Measurements from ENCODE around the gene UPF3A.
A peak's percentile ranks its signal among the peaks of the same experiment; 100 is the strongest.
"Not testable (repeated sequence)": the region's sequence is repeated elsewhere in the genome, so short reads cannot be mapped to it uniquely, and the experiment has no call there.

UPF3A gene

GRCh38 chr13:114264313-114264712 is 17.1 kb upstream of the UPF3A start:
- not testable (repeated sequence) for H3K27ac ChIP-seq (ENCODE audit: low read length); H3K4me3 ChIP-seq (ENCODE audit: low read length); H3K27me3 ChIP-seq (ENCODE audit: control insufficient read depth, insufficient read depth, low read length); H3K9me3 ChIP-seq (ENCODE audit: control insufficient read depth, insufficient read depth, low read length); DNase-seq (ENCODE audit: low read depth, low spot score); H3K4me1 ChIP-seq (ENCODE audit: control insufficient read depth, insufficient read depth, low read length)
- WGBS (ENCODE audit: insufficient coverage, insufficient read length), result no CpG with 5 or more reads among the region's 13 CpGs
- H3K36me3 ChIP-seq (ENCODE audit: control insufficient read depth, insufficient read depth, low read length), result peaks cover 26% of the 10 kb centered on the region

GRCh38 chr13:114264886-114265611 is 16.4 kb upstream of the UPF3A start:
- Histone ChIP-seq H3K4me1 (ENCODE audit: control insufficient read depth, insufficient read depth, low read length) (no peaks in the 10 kb centered on the region), H3K4me3 (ENCODE audit: low read length) (no peak overlapping the region)
- DNase-seq (ENCODE audit: low read depth, low spot score), result no peak

GRCh38 chr13:114266241-114266640 is 15.2 kb upstream of the UPF3A start:
- no CpG with 5 or more reads among the region's 5 CpGs for WGBS (ENCODE audit: insufficient coverage, insufficient read length)
- Histone ChIP-seq H3K4me1 (ENCODE audit: control insufficient read depth, insufficient read depth, low read length) (no peaks in the 10 kb centered on the region), H3K9me3 (ENCODE audit: control insufficient read depth, insufficient read depth, low read length) (no peaks in the 10 kb centered on the region), H3K4me3 (ENCODE audit: low read length) (no peak overlapping the region), H3K36me3 (ENCODE audit: control insufficient read depth, insufficient read depth, low read length) (peaks cover 17% of the 10 kb centered on the region; the same call in 1 of the 2 replicates), H3K27ac (ENCODE audit: low read length) (no peak overlapping the region), H3K27me3 (ENCODE audit: control insufficient read depth, insufficient read depth, low read length) (no peaks in the 10 kb centered on the region)
- DNase-seq (ENCODE audit: low read depth, low spot score), result no peak

More at GRCh38 chr13:114264886-114265611, 16.4 kb upstream of the UPF3A start:
- H3K36me3 ChIP-seq (ENCODE audit: control insufficient read depth, insufficient read depth, low read length), result peaks cover 23% of the 10 kb centered on the region
- H3K9me3 ChIP-seq (ENCODE audit: control insufficient read depth, insufficient read depth, low read length), result no peaks in the 10 kb centered on the region
- no CpG with 5 or more reads among the region's 8 CpGs for whole genome bisulfite sequencing (ENCODE audit: insufficient coverage, insufficient read length)
- H3K27me3 ChIP-seq (ENCODE audit: control insufficient read depth, insufficient read depth, low read length), result no peaks in the 10 kb centered on the region
- no peak overlapping the region for H3K27ac ChIP-seq (ENCODE audit: low read length)

- H3K36me3 ChIP-seq (ENCODE audit: control insufficient read depth, insufficient read depth, low read length), result peaks cover 16% of the 10 kb centered on the region; the same call in 1 of the 2 replicates
- H3K27me3 ChIP-seq (ENCODE audit: control insufficient read depth, insufficient read depth, low read length), result no peaks in the 10 kb centered on the region
- WGBS (ENCODE audit: insufficient coverage, insufficient read length), result no CpG with 5 or more reads among the region's 6 CpGs
- no peak overlapping the region for H3K27ac ChIP-seq (ENCODE audit: low read length)
- no peaks in the 10 kb centered on the region for H3K4me1 ChIP-seq (ENCODE audit: control insufficient read depth, insufficient read depth, low read length)
- no peak overlapping the region for H3K4me3 ChIP-seq (ENCODE audit: low read length)
- no peak for DNase-seq (ENCODE audit: low read depth, low spot score)
- H3K9me3 ChIP-seq (ENCODE audit: control insufficient read depth, insufficient read depth, low read length), result no peaks in the 10 kb centered on the region
Measured at GRCh38 chr13:114268344-114269280, 12.8 kb upstream of the UPF3A start.

- no peak overlapping the region for H3K27ac ChIP-seq (ENCODE audit: low read length)
- WGBS (ENCODE audit: insufficient coverage, insufficient read length), result no CpG with 5 or more reads among the region's 4 CpGs
Measured at GRCh38 chr13:114269281-114269770, 12.1 kb upstream of the UPF3A start.

GRCh38 chr13:114272977-114273376 is 8.4 kb upstream of the UPF3A start:
- no peak overlapping the region for H3K4me3 ChIP-seq (ENCODE audit: low read length)
- WGBS (ENCODE audit: insufficient coverage, insufficient read length), result no CpG with 5 or more reads among the region's 2 CpGs
- no peak overlapping the region for H3K27ac ChIP-seq (ENCODE audit: low read length)
- peaks cover 9% of the 10 kb centered on the region; the same call in 1 of the 2 replicates for H3K36me3 ChIP-seq (ENCODE audit: control insufficient read depth, insufficient read depth, low read length)
- no peaks in the 10 kb centered on the region for H3K27me3 ChIP-seq (ENCODE audit: control insufficient read depth, insufficient read depth, low read length)
- no peaks in the 10 kb centered on the region for H3K9me3 ChIP-seq (ENCODE audit: control insufficient read depth, insufficient read depth, low read length)
- H3K4me1 ChIP-seq (ENCODE audit: control insufficient read depth, insufficient read depth, low read length), result no peaks in the 10 kb centered on the region
- no peak for DNase-seq (ENCODE audit: low read depth, low spot score)

More at GRCh38 chr13:114269281-114269770, 12.1 kb upstream of the UPF3A start:
- DNase-seq (ENCODE audit: low read depth, low spot score), result no peak
- Histone ChIP-seq H3K4me3 (ENCODE audit: low read length) (no peak overlapping the region), H3K4me1 (ENCODE audit: control insufficient read depth, insufficient read depth, low read length) (no peaks in the 10 kb centered on the region), H3K36me3 (ENCODE audit: control insufficient read depth, insufficient read depth, low read length) (peaks cover 15% of the 10 kb centered on the region; the same call in 1 of the 2 replicates), H3K27me3 (ENCODE audit: control insufficient read depth, insufficient read depth, low read length) (no peaks in the 10 kb centered on the region), H3K9me3 (ENCODE audit: control insufficient read depth, insufficient read depth, low read length) (no peaks in the 10 kb centered on the region)

DNA sequence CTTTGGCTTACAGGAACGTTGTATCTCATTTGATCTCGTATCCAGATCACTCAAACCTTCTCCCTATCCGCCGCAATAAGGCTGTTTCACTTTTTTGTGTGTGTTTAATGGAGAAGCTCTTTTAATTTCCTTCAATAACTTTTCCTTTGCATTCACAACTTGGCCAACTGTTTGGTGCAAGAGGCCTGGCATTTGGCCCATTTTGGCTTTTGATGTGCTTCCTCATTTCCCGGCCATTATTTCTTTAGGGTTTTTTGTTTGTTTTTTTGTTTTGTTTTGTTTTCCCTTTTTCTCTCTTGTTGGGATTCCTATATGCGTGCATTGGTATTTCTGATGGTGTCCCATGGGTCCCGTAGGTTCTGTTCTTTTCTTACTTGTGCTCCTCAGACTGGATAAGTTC is 6.1 kb upstream of the UPF3A start:
- no peaks in the 10 kb centered on the region for H3K27me3 ChIP-seq (ENCODE audit: control insufficient read depth, insufficient read depth, low read length)
- no peak overlapping the region for H3K27ac ChIP-seq (ENCODE audit: low read length)
- H3K4me3 ChIP-seq (ENCODE audit: low read length), result no peak overlapping the region
- no peaks in the 10 kb centered on the region for H3K9me3 ChIP-seq (ENCODE audit: control insufficient read depth, insufficient read depth, low read length)
- H3K4me1 ChIP-seq (ENCODE audit: control insufficient read depth, insufficient read depth, low read length), result no peaks in the 10 kb centered on the region
- H3K36me3 ChIP-seq (ENCODE audit: control insufficient read depth, insufficient read depth, low read length), result peaks cover 9% of the 10 kb centered on the region; the same call in 1 of the 2 replicates
- no CpG with 5 or more reads among the region's 7 CpGs for WGBS (ENCODE audit: insufficient coverage, insufficient read length)
- DNase-seq (ENCODE audit: low read depth, low spot score), result no peak

DNA sequence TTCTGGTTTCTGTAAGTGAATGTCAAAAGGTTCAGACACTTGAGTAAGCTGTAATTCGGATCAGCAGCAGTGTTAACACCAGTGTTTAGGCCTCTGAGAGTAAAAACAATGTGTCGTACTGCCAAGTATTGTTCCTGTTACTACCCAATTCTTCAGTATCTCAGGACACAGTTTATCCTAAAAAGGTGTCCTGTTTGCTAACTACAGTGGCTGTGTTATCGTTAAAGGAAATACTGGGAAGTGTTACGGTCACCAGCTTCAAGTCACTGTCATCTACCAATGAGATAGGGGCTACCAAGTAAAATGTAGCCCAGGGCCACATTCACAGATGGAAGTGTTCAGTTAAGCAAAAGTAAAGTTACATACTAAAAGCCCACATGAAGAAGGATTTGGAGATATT is 2.3 kb upstream of the UPF3A start:
- Histone ChIP-seq H3K36me3 (ENCODE audit: control insufficient read depth, insufficient read depth, low read length) (no peaks in the 10 kb centered on the region), H3K27me3 (ENCODE audit: control insufficient read depth, insufficient read depth, low read length) (no peaks in the 10 kb centered on the region), H3K4me1 (ENCODE audit: control insufficient read depth, insufficient read depth, low read length) (no peaks in the 10 kb centered on the region), H3K4me3 (ENCODE audit: low read length) (no peak overlapping the region), H3K9me3 (ENCODE audit: control insufficient read depth, insufficient read depth, low read length) (no peaks in the 10 kb centered on the region), H3K27ac (ENCODE audit: low read length) (no peak overlapping the region)
- no CpG with 5 or more reads among the region's 4 CpGs for WGBS (ENCODE audit: insufficient coverage, insufficient read length)
- no peak for DNase-seq (ENCODE audit: low read depth, low spot score)

DNA sequence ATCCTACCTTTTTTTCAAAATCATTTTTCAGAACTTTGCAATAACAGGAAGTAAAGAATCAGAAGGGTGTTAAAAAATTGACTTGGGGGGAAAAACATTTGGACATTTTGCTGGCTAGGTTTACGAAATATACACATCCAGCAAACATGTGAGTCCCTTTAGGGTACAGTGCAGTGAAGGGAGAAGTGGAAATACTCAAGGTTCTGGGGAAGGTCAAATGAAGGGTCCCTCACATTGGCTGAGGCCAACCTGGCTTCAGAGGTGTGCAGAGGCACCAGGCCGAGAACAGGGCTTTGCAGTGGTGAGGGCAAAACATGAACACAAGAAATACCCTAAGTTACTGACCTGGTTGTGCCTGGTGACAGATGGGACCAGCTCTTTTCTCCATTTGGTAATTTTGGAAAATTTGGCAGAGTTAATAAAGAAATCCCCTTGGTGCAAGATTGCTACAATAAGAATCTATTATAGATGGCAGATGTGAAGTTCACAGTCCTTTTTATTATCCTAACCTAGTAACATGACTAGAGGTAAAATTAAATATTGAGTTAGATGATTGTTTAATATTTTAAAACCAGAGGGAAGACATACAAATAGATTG is 1.5 kb upstream of the UPF3A start:
- no peaks in the 10 kb centered on the region for H3K9me3 ChIP-seq (ENCODE audit: control insufficient read depth, insufficient read depth, low read length)
- no peak overlapping the region for H3K4me3 ChIP-seq (ENCODE audit: low read length)
- H3K27ac ChIP-seq (ENCODE audit: low read length), result no peak overlapping the region
- no peak for DNase-seq (ENCODE audit: low read depth, low spot score)
- no peaks in the 10 kb centered on the region for H3K36me3 ChIP-seq (ENCODE audit: control insufficient read depth, insufficient read depth, low read length)
- H3K27me3 ChIP-seq (ENCODE audit: control insufficient read depth, insufficient read depth, low read length), result no peaks in the 10 kb centered on the region
- no peaks in the 10 kb centered on the region for H3K4me1 ChIP-seq (ENCODE audit: control insufficient read depth, insufficient read depth, low read length)
- WGBS (ENCODE audit: insufficient coverage, insufficient read length), result no CpG with 5 or more reads among the region's 2 CpGs

GRCh38 chr13:114282041-114282670 is 755 bp downstream of the UPF3A start:
- H3K27ac ChIP-seq (ENCODE audit: low read length), result no peak overlapping the region
- WGBS (ENCODE audit: insufficient coverage, insufficient read length), result no CpG with 5 or more reads among the region's 50 CpGs
- DNase-seq (ENCODE audit: low read depth, low spot score), result no peak
- H3K36me3 ChIP-seq (ENCODE audit: control insufficient read depth, insufficient read depth, low read length), result peaks cover 5% of the 10 kb centered on the region; the same call in 1 of the 2 replicates
- H3K4me1 ChIP-seq (ENCODE audit: control insufficient read depth, insufficient read depth, low read length), result no peaks in the 10 kb centered on the region
- no peaks in the 10 kb centered on the region for H3K9me3 ChIP-seq (ENCODE audit: control insufficient read depth, insufficient read depth, low read length)
- no peaks in the 10 kb centered on the region for H3K27me3 ChIP-seq (ENCODE audit: control insufficient read depth, insufficient read depth, low read length)
- peak overlapping the region; percentile 60; the same call in 1 of the 2 replicates for H3K4me3 ChIP-seq (ENCODE audit: low read length)

All from iPS DF 6.9 (cell line).